GM18526 (cell line): ENCODE results near the gene TBC1D2.

Experiments
- POLR2A ChIP-seq: IDR thresholded peaks from 3 replicates; pipeline ENCODE4 v1.6.1; 2011; ENCODE audit not compliant: insufficient read length; ENCODE audit errors: extremely low read depth

The TBC1D2 gene

DNA sequence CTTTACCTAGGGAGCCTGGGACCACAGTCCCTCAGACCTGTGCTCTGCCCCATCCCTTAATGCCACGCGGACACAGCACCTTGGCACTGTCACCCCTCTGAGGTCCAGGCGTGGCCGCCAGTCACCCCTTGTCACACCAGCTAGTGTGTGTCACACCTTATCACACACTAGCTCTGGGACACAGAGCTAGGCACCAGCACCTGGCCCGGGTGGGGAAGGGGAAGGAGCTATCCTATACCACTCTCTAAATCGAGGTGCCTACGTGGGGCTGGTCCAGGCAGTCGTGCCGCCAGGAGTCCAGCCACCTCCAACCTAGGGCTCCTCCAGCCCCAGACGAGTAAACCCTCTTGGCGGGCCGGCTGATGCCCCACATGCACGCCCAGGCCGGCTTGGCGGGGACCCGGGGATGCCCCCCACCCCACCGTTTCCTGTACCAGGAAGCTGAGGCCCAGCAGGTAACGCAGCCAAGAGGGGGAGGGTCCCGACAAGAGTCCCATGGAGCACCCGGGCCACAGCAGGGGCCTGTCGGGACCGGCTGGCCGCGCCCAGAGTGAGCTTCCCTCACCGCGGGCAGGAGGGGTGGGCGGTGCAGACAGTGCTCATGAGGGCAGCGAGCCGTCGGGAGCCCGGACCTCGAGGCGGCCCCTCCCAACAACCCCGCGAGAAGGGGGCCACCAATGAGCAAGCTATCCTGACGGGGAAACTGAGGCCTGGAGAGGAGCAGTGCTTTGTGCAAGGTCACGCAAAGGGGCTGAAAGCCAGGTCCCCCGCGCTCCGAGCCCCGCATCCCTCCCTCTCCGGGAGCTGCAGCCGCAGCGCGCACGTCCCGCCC, 63.6 kb downstream of the TBC1D2 start:
- TF ChIP-seq POLR2A, result no peak

DNA sequence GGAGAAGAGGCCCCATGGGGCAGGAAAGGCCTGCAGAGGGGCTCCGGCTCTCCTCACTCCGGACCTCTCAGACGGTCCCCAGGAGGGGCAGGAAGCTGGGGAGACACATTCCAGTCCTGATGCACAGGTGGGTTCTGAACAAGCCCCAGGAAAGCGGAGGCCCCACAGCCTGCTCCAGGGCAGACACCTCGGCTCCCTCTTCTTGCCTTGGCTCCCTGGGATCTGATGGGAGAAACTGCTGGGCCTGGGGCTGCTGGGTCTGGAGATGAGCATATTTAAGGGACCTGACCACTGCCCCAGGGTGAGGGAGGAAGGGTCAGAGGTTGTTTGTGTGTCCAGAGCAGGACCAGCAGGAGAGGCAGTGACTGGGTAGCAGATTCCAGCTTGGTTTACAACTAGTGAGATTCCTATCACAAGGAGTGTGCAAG, 64.3 kb downstream of the TBC1D2 start:
- TF ChIP-seq POLR2A, result no peak

DNA sequence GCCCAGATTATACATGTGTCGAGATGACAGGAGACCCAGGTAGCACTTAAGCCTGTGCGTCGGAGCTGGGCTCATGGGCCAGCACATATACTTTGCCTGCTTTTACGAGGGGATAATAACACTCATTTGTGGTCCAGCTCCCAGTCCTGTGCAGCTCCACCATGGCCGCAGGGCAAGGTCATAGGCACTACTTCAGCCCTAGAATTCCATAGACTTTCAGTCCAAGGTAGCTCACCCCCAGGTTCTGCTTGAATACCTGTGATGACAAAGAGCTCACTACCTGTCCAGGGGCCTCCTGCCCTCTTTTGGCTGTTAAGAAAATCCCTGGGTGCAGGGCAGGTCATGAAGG, 64.7 kb downstream of the TBC1D2 start:
- TF ChIP-seq POLR2A, result no peak

DNA sequence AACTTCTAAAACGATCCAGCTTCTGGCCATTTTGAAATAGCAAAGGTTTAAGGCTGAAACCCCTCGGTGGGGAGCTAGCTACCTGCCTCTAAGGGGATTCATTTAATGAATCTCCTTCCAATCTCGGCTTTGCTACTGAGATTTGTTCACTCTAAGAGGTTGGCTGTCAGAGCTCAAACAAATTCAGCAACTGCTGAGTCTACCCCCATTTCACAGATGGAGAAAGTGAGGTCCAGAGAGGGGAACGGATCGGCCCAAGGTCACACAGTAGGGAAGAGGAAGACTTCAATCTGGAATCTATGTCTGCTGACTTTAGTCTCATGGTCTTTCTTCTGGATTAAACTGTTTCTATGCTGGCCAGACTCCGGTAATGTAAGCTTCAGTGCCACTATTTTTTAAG, 66.0 kb downstream of the TBC1D2 start:
- no peak for TF ChIP-seq POLR2A

DNA sequence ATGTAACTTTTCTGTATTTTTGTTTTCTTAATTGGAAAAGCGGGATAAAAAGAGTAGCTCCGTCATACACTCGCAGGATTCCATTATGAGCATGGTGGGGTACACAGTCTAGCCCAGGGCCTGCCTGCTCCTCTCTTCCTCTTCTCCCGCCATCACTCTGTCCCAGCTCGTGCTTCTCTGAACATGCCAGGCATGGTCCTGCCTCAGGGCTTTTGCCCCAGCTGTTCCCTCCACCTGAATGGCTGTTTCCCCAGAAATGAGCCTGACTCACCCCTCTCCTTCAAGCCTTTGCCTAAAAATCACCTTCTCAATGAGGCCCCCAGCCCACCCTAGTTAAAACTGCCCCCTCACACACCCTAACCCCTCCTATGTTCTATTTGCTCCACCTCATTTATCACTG, 67.5 kb downstream of the TBC1D2 start:
- no peak for TF ChIP-seq POLR2A

DNA sequence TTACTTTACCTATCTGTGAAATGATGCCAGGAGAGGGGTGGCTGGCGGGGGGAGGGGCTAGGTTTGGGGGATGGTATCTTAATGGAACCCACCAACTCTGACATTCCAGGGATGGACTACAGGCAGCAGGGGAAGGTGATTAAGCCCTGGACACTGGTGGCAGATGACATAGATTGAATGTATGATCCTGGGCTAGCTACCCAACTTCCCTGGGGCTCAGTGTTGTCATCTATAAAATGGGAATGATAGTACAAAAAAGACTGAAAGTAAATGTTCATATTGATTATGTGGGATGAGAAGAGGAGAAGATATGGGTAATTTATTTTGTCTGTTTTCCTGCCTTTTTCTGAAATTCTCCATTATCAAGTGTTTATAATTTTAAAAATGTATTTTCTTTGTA, 69.2 kb downstream of the TBC1D2 start:
- TF ChIP-seq POLR2A, result no peak

DNA sequence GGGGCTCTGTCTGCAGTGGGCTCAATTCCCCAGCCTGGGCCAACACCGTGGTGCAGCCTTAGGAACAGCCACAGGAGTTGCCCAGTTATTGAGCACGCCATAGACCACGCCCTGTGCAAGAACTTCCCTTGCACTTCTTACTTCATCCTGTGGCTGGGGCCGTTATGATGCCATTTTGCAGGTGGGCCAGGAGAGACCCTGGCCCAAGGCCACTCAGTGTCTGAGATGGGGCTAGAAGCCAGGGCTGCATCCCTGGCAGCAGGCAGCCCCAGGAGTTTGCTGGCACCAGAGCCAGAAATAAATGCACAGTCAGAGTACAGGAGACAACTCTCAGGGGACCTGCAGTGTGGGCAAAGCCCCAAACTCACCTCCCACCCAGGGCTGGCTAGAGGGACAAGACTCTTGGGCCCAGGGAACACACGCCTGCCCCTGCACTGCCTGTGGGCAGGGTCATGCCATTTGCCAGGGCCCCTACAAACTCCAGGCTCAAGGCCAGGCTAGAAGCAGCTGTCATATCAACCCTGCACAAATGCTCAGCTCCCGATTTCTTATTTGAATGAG, 69.8 kb downstream of the TBC1D2 start:
- TF ChIP-seq POLR2A, result no peak

DNA sequence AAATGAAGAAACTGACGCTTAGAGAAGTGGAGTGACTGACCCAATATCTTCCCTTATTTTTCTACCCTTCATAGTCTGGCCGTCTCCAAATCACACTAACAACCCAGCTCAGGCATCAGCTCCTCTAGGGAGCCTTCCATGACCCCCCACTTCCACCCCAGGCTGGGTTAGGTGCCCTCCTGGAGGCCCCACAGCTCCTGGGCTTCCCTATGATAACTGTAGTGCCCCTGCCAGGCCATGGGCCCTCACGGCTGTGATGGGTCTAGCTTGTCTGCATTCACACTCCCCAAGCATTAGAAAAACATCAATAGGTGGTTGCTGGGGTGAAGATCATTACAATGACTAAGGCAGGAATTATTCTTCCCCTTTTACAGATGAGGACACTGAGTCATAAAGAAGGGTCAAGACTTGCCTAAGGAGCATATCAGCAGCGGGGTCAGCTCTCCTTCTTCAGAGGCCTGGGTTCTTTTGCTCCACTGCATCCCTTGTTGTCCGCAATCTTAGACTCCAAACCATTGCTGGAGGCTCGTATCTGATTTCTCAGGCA, 70.4 kb downstream of the TBC1D2 start:
- TF ChIP-seq POLR2A, result no peak

DNA sequence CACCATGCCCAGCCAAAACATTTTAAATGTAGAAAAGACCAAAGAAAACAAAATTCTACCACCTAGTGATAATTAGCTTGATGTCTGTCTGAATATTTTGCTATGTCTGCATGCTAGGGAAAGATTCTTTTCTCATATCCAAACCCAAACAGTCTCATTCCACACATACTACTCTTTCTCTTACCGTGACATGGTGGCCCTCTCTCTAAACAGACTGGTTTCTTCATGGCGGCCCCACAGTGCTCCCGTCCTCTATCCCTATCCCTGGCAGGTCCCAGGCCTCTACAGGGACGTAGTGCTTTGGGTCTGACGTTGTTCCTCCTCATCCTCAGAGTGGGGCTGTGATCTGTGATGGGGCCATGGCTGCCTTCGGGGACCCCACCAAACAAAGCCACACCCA, 71.1 kb downstream of the TBC1D2 start:
- TF ChIP-seq POLR2A, result no peak

DNA sequence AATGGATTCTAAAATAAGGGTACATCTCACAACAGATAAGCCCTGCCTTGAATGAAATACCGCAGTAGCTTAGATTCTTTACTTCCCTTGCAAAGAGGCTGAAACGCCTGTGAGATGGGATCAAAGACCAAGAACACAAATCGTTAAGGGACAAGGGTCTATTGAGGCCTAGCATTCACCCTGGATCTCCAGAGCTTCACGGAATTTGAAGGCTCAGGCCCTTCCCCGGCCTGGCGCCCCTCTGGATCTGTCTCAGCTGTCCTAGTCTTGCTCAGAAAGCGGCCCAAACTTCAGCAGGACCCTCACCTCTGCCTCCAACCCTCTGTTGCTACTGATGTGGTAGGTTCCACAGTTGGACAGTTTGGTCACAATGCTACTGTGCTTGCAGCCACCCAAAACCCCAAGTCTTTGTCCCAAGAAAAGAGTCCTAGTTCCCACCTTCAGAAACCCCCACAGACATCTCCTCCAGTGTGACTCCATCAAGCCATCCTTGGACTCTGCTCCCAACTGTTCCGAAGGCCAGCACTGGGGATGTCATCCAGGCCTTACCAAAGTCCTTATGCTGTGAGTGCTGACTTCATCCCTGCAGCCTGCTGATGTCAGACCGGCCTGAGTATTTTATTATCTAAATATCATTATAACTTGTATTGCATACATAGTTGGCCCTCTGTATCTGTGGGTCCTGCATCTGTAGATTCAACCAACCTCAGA, 72.4 kb downstream of the TBC1D2 start:
- TF ChIP-seq POLR2A, result no peak

DNA sequence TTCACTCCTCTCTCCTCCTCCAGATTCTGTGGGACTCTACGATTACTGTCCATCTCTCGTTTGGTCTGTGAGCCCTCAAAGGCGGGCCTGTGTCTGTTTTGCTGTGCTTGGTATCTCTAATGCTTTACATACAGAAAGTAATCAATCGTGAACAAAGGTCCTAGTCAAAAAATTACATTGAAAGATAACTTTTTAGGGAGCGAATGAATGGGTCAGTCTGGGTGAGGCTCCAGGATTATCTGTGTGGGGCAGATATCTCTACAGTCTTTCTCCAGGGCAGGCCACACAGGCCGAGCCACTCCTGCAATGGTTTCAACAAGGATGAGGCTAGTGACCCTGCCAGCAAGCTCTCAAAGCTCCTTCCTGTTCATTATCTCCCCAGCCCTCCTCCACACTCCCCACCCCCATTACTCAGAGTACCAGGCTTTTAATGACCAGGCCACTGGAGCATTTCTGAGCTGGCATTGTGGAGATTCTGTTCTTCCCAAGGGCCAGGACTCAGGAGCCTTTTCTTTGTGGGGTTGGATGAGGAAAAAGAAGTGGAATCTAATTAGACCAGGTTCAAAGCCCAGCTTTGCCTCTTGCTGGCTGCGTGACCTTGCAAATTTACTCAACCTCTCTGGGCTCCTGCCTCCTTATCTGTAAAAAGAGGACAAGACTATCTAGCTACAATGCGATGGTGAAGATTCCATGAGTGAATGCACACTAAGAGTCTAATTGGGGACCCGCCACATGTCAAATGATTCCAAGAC, 73.2 kb downstream of the TBC1D2 start:
- no peak for TF ChIP-seq POLR2A

DNA sequence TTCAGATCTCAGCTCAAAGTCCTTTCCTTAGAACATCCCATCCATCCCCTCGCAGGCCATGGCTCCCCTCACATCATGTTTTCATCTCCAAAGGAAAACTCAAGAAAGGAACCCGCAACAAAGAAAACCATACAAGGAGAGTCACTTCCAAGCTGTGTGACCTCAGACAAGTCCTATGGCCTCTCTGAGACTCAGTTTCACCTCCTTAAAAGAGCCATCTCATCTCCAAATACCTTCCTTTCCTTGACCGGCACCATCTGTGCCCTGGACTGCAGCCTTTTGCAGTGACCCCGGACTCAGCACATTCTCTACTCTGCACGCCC, 73.7 kb downstream of the TBC1D2 start:
- TF ChIP-seq POLR2A, result no peak

DNA sequence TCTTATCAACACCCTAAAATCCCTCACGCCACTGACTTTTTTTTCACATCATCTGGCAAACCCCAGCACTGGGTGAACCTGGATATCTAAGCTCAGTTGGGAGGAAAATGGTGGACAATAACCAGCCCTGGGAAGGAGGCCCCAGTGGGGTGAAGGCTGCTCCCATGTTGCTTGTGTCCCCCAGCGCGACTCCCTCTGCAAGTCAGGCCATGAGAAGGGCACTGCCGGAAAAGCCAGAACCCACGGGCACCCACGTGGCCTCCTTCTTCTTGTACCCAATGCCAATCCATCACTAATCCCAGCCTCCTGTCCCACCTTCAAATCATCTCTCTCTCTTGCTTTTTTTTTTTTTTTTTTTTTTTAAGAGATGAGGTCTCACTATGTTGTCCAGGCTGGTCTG, 74.5 kb downstream of the TBC1D2 start:
- TF ChIP-seq POLR2A, result no peak

DNA sequence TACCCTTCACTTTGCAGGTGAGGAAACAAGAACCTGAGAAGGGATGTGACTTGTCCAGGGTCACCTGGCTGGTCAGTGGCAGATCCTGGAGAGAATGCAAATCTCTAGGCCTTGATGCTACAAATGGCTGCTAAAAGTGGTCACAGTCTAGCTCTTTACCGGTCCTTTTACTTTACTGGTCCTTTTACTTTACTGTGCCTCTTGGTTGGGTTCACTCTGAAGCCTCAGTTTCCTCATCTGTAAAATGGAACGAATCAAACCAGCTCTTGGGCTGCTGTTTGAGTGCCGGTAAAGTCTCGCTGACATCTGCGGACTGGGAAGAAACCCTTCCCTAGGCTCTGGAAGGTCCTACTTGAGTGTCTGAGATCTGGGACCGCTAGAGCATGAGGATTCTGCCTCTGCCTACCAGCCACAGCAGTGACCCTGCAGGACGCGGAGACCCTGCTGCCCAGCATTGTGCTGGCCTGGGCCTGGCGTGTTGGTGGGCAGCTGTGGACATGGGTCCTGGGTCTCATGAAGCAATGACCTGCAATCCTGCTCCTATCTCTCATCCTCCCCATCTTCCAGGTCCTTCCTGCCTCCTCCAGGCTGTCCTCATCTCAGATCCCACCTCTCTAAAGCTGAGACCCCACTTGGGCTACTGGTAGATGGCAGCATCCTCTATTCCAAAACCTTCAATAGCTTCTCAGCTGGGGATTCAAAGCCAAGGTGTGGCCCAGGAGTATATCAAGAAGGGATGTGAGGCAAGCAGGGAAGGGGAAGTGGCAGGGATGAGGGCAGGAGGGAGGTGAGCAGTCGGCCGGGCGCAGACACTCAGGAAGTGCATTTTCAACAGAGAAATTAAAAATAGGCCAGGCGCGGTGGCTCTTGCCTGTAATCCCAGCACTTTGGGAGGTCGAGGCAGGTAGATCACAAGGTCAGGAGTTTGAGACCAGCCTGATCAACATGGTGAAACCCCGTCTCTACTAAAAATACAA, 76.3 kb downstream of the TBC1D2 start:
- no peak for TF ChIP-seq POLR2A

DNA sequence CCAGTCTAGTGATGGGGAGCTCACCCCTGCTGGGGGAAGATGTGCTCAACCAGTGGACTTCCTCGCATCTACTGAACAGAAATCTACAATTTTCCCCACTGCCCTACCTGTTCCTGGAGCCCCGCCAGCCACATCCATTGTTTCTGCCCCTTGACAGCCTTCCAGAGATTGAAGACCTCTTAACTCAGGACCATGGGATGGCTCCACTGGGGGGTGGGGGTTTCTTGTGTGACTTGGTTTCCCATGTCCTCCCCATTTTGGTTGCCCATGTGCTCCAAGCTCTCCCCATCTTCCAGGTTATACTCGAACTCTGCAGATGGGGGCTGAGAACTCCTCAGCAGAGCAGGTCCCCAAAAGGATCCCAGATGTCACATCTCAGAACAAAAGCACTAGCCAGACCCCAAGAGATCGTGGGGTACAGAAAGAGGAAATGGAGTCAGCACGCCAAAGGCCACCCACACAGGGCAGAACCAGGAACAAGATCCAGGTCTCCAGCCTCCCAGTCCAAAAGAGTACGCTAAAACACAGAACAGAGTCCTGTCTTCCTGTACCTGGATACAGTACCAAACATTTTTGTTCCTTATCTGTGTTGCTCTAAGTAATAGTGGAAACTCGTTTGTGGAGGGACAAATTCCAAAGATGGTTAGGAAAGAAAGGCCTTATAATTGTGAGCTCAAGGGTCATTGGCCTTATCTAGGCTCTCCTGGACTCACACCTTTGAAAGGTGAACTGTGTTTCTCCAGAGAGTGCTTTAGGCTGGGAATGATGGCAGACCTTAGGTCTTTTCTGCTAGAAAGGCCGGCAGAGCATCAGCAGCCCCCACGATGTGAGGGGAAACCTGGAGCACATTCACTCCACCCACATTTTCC, 78.8 kb downstream of the TBC1D2 start:
- no peak for TF ChIP-seq POLR2A
